CD14-positive monocyte (primary cell): ENCODE measurements around the gene C1orf50. TPM values are rescaled to one million over a fixed set of nuclear protein-coding genes. Genes with fewer than 3 reads are reported as not detected.
A peak's percentile ranks its signal among the peaks of the same experiment; 100 is the strongest.

ENCODE experiments used
- DNase-seq, 3 donors: peaks; one replicate each; pipeline ENCODE4 v3.0.0-alpha.2; 2011 to 2022
- H2AFZ ChIP-seq: 2 replicates; pipeline ENCODE4 v1.6.0; 2012; ENCODE audit warnings: mild to moderate bottlenecking, low read depth, low read length, inconsistent platforms; ENCODE audit not compliant: insufficient read depth, poor library complexity, severe bottlenecking
- H3K27ac ChIP-seq, 2 donors: 1 replicate in 1 of 2; 2 replicates in 1 of 2; pipeline ENCODE4 v1.5.1; 2012 to 2013; ENCODE audit warnings: low read length in 2 of 2, control low read depth in 1 of 2, inconsistent platforms in 1 of 2, low read depth in 1 of 2, mild to moderate bottlenecking in 1 of 2
- H3K27me3 ChIP-seq, 2 donors: one replicate each; pipeline versions ENCODE4 v1.6.0 to v1.6.1; 2011 to 2013; ENCODE audit warnings: low read length in 2 of 2; ENCODE audit not compliant: control insufficient read depth in 2 of 2, insufficient read depth in 2 of 2
- H3K36me3 ChIP-seq, 2 donors: replicated peaks in 1 of 2; 1 replicate in 1 of 2; 2 replicates in 1 of 2; pipeline versions ENCODE4 v1.5.1 to v1.6.1; 2012 to 2013; ENCODE audit warnings: low read length in 2 of 2, control low read depth in 1 of 2, inconsistent platforms in 1 of 2, mild to moderate bottlenecking in 1 of 2; ENCODE audit not compliant: insufficient read depth in 2 of 2, control insufficient read depth in 1 of 2
- H3K4me1 ChIP-seq, 2 donors: 1 replicate in 1 of 2; 2 replicates in 1 of 2; pipeline versions ENCODE4 v1.5.1 to v1.6.1; 2012 to 2013; ENCODE audit warnings: low read length in 2 of 2, control low read depth in 1 of 2, inconsistent platforms in 1 of 2, mild to moderate bottlenecking in 1 of 2, moderate library complexity in 1 of 2; ENCODE audit not compliant: insufficient read depth in 2 of 2, control insufficient read depth in 1 of 2
- H3K4me2 ChIP-seq: replicated peaks from 2 replicates; pipeline ENCODE3; 2012; ENCODE audit warnings: low read length, moderate library complexity, mild to moderate bottlenecking; ENCODE audit not compliant: poor library complexity, severe bottlenecking; ENCODE audit errors: extremely low read depth
- H3K4me3 ChIP-seq, 3 experiments: fragments of 200-600 bp in 1 of 3; sonication (generic) in 1 of 3; replicated peaks in 1 of 3; 1 replicate in 2 of 3; 2 replicates in 1 of 3; pipeline ENCODE4 v1.5.1; 2011 to 2013; ENCODE audit warnings: low read length in 3 of 3, mild to moderate bottlenecking in 3 of 3, control low read depth in 2 of 3, low read depth in 2 of 3, inconsistent platforms in 1 of 3, moderate library complexity in 1 of 3
- H3K79me2 ChIP-seq: 2 replicates; pipeline ENCODE4 v1.6.0; 2012; ENCODE audit warnings: mild to moderate bottlenecking, control low read depth, inconsistent platforms, low read length, moderate library complexity; ENCODE audit not compliant: insufficient read depth
- H3K9ac ChIP-seq: 2 replicates; pipeline ENCODE4 v1.6.0; 2017; ENCODE audit warnings: low read length, mild to moderate bottlenecking; ENCODE audit not compliant: insufficient read depth, poor library complexity, severe bottlenecking
- H3K9me3 ChIP-seq, 2 donors: replicated peaks in 1 of 2; 1 replicate in 1 of 2; 2 replicates in 1 of 2; pipeline versions ENCODE4 v1.5.1 to v1.6.1; 2012 to 2013; ENCODE audit warnings: low read length in 2 of 2, control low read depth in 1 of 2; ENCODE audit not compliant: control insufficient read depth in 1 of 2, insufficient read depth in 1 of 2
- H4K20me1 ChIP-seq: 2 replicates; pipeline ENCODE4 v1.6.0; 2012; ENCODE audit warnings: mild to moderate bottlenecking, low read length, control low read depth, moderate library complexity; ENCODE audit not compliant: insufficient read depth
- H3K27ac Mint-ChIP-seq, 7 donors: one replicate each; pipeline ENCODE4 v1.8.0; 2020; ENCODE audit warnings: mild to moderate bottlenecking in 7 of 7, mixed read lengths in 7 of 7, moderate library complexity in 6 of 7, inconsistent platforms in 2 of 7
- H3K27me3 Mint-ChIP-seq, 3 donors: one replicate each; pipeline ENCODE4 v1.8.0; 2021 to 2022; ENCODE audit warnings: low read depth in 3 of 3, mild to moderate bottlenecking in 3 of 3, mixed read lengths in 3 of 3, moderate library complexity in 3 of 3, inconsistent platforms in 1 of 3
- H3K36me3 Mint-ChIP-seq, 2 donors: one replicate each; pipeline ENCODE4 v1.8.0; 2020; ENCODE audit warnings: mixed read lengths in 2 of 2, inconsistent platforms in 1 of 2, mild to moderate bottlenecking in 1 of 2
- H3K4me1 Mint-ChIP-seq: one replicate; pipeline ENCODE4 v1.8.0; 2020; ENCODE audit warnings: mild to moderate bottlenecking, mixed read lengths
- H3K4me3 Mint-ChIP-seq, 2 donors: one replicate each; pipeline ENCODE4 v1.8.0; 2020; ENCODE audit warnings: mild to moderate bottlenecking in 2 of 2, mixed read lengths in 2 of 2, moderate library complexity in 1 of 2
- H3K9me3 Mint-ChIP-seq, 7 donors: one replicate each; pipeline ENCODE4 v1.8.0; 2020 to 2022; ENCODE audit warnings: mixed read lengths in 7 of 7, mild to moderate bottlenecking in 6 of 7, moderate library complexity in 6 of 7, inconsistent platforms in 2 of 7
- CTCF ChIP-seq: fragments of 200-600 bp; IDR thresholded peaks from one replicate; pipeline ENCODE4 v1.8.0; 2022; ENCODE audit warnings: antibody characterized with exemption, mild to moderate bottlenecking
- WGBS: methylation state at CpG from one replicate; pipeline ENCODE4 v1.1.5; 2013; ENCODE audit warnings: missing lambda C conversion rate; ENCODE audit not compliant: insufficient coverage; 5-methylcytosine and 5-hydroxymethylcytosine counted together
- intact Hi-C, 2 donors: fragments of 100-400 bp; cut with micrococcal nuclease; formaldehyde crosslinking; loops; one replicate each; pipeline versions ENCODE4 v1.15.0 to v1.15.1; 2023
- polyA plus RNA-seq, 3 donors: library from polyadenylated mRNA; depleted of rRNA in 1 of 3; unstranded in 2 of 3; stranded (reverse) in 1 of 3; fragments of 300-500 nt in 2 of 3; fragments of >200 nt in 1 of 3; fragmentation: Illumina TruSeq in 2 of 3; gene quantifications; 1 replicate in 2 of 3; 2 replicates in 1 of 3; pipeline ENCODE4 v1.2.3, GENCODE V29; 2012 to 2021

Gene C1orf50
- polyA plus RNA-seq, 3 donors = 3.7 to 9.2 (median 4.3) TPM

DNA sequence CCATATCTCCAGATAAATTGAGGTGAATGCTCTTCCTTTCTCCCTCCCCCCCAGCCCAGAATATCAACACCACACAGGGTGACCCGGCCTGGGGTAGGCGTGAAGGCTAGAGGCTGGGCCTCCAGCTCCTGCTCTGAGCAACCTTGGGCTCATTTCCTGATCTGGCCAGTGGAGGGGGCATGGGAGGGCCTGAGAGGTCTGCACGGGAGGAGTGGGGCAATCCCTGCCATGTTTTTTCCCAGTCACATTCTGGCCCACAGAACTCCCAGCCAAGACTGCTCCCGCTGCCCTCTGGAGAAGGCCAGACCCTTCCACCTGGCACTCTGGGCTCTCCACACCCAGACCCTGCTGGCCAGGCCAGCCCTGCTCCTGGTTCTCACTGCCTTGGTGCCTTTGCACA lies 30.9 kb upstream of the C1orf50 start:
- H3K4me1 Mint-ChIP-seq = peaks cover 26% of the 10 kb centered on the region
- intact Hi-C loops = no loop called here
- H3K4me2 ChIP-seq = no peak overlapping the region
- peak overlapping the region; percentile 70 for H2AFZ ChIP-seq
- peak overlapping the region in 3 of 7 donors; percentile 40 to 86 (median 65) for H3K27ac Mint-ChIP-seq
- no peak overlapping the region for H3K9ac ChIP-seq
- H4K20me1 ChIP-seq = no peaks in the 10 kb centered on the region
- H3K79me2 ChIP-seq = no peaks in the 10 kb centered on the region
- H3K27me3 Mint-ChIP-seq = peaks cover 0 to 3% (median 1%) of the 10 kb centered on the region in 3 donors
- 50% methylated on average over 2 of the region's 4 CpGs for WGBS
- peaks cover 0 to 5% of the 10 kb centered on the region in 2 donors for H3K36me3 Mint-ChIP-seq
- peaks cover 26 to 30% of the 10 kb centered on the region in 2 donors for H3K4me1 ChIP-seq
- peaks cover 0 to 3% (median 0%) of the 10 kb centered on the region in 7 donors for H3K9me3 Mint-ChIP-seq
- no peaks in the 10 kb centered on the region for H3K36me3 ChIP-seq
- no peaks in the 10 kb centered on the region for H3K27me3 ChIP-seq
- DNase-seq = peak; percentile 1 to 28 (median 6)
- no peak overlapping the region for H3K27ac ChIP-seq
- TF ChIP-seq CTCF = peak; percentile 25
- H3K4me3 Mint-ChIP-seq = no peak overlapping the region
- H3K4me3 ChIP-seq = no peak overlapping the region
- H3K9me3 ChIP-seq = no peaks in the 10 kb centered on the region

DNA sequence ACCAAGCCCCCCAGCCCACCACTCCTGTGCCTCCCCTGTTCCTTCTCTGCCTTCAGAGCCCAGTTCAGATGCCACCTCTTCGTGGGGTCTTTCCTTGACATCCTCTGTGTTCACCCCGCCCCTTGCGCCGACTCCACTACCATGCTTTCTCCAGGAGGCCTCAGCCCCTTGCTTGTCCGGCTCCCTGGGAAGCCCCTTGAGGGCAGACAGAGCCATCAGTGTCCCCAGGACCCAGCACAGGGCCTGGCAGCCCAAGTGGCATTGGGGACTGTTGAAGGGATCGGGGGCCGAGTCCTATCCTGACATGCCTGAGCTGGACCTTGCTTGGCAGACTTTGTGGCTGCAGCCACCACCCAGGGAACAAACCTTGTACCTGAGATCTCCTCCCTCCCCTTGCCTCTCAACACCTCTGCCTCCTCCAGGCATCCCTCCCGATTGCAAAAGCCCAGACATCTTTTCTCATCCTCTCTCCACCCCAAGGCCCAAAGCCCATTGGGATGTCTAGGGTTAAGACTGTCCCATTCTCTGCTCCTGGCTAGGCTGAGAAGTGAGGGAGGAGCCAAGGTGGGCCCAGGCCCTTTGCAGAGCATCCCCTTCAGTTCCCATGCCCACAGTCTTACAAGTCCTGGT lies 30.4 kb upstream of the C1orf50 start:
- 86% methylated on average over 7 of the region's 8 CpGs for whole genome bisulfite sequencing
- H3K9me3 ChIP-seq = no peaks in the 10 kb centered on the region
- no peaks in the 10 kb centered on the region for H3K79me2 ChIP-seq
- Mint-ChIP-seq H3K4me1 (peaks cover 26% of the 10 kb centered on the region), H3K27me3 (peaks cover 0 to 3% (median 1%) of the 10 kb centered on the region in 3 donors), H3K36me3 (peaks cover 0 to 5% of the 10 kb centered on the region in 2 donors), H3K9me3 (peaks cover 0 to 3% (median 0%) of the 10 kb centered on the region in 7 donors), H3K27ac (peak overlapping the region in 5 of 7 donors; percentile 78 to 89 (median 85)), H3K4me3 (peak overlapping the region; percentile 64 to 74)
- no peaks in the 10 kb centered on the region for H4K20me1 ChIP-seq
- intact Hi-C loops = no loop called here
- TF ChIP-seq CTCF = no peak
- peak overlapping the region; percentile 70 for H2AFZ ChIP-seq
- peak overlapping the region; percentile 63 for H3K4me2 ChIP-seq
- no peaks in the 10 kb centered on the region for H3K36me3 ChIP-seq
- H3K27ac ChIP-seq = peak overlapping the region; percentile 62 to 69
- peaks cover 26 to 30% of the 10 kb centered on the region in 2 donors for H3K4me1 ChIP-seq
- peak overlapping the region; percentile 24 for H3K9ac ChIP-seq
- H3K4me3 ChIP-seq = peak overlapping the region in 1 of 3 experiments; percentile 54
- H3K27me3 ChIP-seq = no peaks in the 10 kb centered on the region
- DNase-seq = no peak
